NCI-H2081 treated with DMSO at 0.1 percent for 48 hours (cell line): Measurements from ENCODE around the gene CDH12.
"Not testable (repeated sequence)": the region's sequence is repeated elsewhere in the genome, so short reads cannot be mapped to it uniquely, and the experiment has no call there.

Experiments
- DNase-seq: peaks from one replicate; lab custom pipeline; 2025; lab: John Stamatoyannopoulos, UW

Gene CDH12

GRCh38 chr5:22293147-22293546, 560.0 kb downstream of the CDH12 start:
- no peak for DNase-seq

GRCh38 chr5:22278164-22278563, 575.0 kb downstream of the CDH12 start:
- DNase-seq = no peak

GRCh38 chr5:22277006-22277405, 576.1 kb downstream of the CDH12 start:
- DNase-seq = no peak

GRCh38 chr5:22265855-22266254, 587.3 kb downstream of the CDH12 start:
- DNase-seq = not testable (repeated sequence)

GRCh38 chr5:22258139-22258538, 595.0 kb downstream of the CDH12 start:
- no peak for DNase-seq

- no peak for DNase-seq
These were observed 602.6 kb downstream of the CDH12 start for GRCh38 chr5:22250528-22250927.

GRCh38 chr5:22249209-22249729, 603.9 kb downstream of the CDH12 start:
- DNase-seq = no peak

GRCh38 chr5:22245770-22246169, 607.4 kb downstream of the CDH12 start:
- DNase-seq = no peak

- DNase-seq = no peak
These were observed 610.6 kb downstream of the CDH12 start for GRCh38 chr5:22242532-22242931.

GRCh38 chr5:22238047-22238446, 615.1 kb downstream of the CDH12 start:
- no peak for DNase-seq

GRCh38 chr5:22226423-22226822, 626.7 kb downstream of the CDH12 start:
- no peak for DNase-seq

- DNase-seq = no peak
These were observed 630.1 kb downstream of the CDH12 start for GRCh38 chr5:22223079-22223478.

- not testable (repeated sequence) for DNase-seq
These were observed 639.2 kb downstream of the CDH12 start for GRCh38 chr5:22213703-22214495.

- not testable (repeated sequence) for DNase-seq
These were observed 640.7 kb downstream of the CDH12 start for GRCh38 chr5:22212254-22212991.

GRCh38 chr5:22208463-22208862, 644.7 kb downstream of the CDH12 start:
- not testable (repeated sequence) for DNase-seq

- not testable (repeated sequence) for DNase-seq
These were observed 664.5 kb downstream of the CDH12 start for GRCh38 chr5:22188651-22189050.

- DNase-seq = not testable (repeated sequence)
These were observed 665.4 kb downstream of the CDH12 start for GRCh38 chr5:22187632-22188228.

- DNase-seq = not testable (repeated sequence)
These were observed 683.9 kb downstream of the CDH12 start for GRCh38 chr5:22169226-22169625.

GRCh38 chr5:22168704-22169103, 684.4 kb downstream of the CDH12 start:
- not testable (repeated sequence) for DNase-seq

- DNase-seq = not testable (repeated sequence)
These were observed 687.2 kb downstream of the CDH12 start for GRCh38 chr5:22165931-22166330.

- DNase-seq = not testable (repeated sequence)
These were observed 688.0 kb downstream of the CDH12 start for GRCh38 chr5:22164910-22165748.

GRCh38 chr5:22156953-22157352, 696.2 kb downstream of the CDH12 start:
- not testable (repeated sequence) for DNase-seq
